T1000 (cell line): ENCODE results near the gene LASP1.

Source experiments
- DNase-seq: peaks from one replicate; lab custom pipeline; 2025; ENCODE audit warnings: mixed read lengths; lab: John Stamatoyannopoulos, UW

Gene LASP1

DNA sequence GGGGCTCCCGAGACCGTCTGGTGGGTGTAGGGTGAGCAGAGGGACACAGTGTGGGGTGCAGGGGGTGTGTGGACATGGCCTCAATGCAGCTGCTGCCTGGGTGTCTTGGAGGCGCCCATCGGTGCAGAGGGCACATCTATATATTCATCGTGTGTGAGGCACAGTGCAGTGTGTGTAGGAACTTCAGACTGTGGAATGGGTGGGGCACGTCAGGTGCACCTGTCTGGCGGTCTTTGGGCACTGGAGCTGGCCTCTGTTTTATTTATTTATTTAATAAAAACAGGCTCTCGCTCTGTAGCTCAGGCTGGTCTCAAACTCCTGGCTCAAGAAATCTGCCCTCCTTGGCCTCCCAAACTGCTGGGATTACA lies 16.8 kb downstream of the LASP1 start:
- DNase-seq: no peak

GRCh38 chr17:38888842-38889241 lies 19.0 kb downstream of the LASP1 start:
- no peak for DNase-seq

DNA sequence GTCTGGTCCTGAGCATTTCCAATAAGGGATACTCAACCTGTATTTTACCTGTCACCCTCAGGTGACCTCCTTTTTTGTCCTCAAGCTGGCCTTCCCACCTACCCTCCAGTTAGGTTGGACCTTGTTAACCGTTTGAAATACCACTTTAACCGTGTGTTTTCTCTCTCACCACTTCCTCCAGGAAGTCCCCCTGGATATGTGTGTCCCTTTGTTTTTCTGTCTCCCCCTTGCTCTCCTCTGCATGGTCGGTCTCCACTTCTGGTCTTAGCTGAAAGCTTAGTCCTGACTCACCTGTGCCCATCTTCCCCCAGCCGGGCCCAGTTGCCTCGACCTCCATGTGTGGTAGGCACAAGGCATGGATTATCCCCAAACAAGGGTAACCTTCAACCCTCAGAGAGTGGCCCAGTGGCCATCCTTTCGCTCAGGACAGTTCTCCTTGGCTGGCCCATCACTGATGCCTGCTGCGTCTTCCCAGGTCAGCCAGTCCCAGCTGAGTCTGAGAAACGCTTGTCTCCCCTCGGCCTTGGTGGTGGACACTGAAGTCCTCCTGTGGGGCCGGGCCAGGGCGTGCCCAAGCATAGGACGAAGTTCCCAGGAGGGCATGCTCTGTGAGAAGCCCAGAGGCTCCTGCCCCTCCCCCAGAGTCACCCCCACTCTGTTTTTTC lies 20.0 kb downstream of the LASP1 start:
- no peak for DNase-seq

DNA sequence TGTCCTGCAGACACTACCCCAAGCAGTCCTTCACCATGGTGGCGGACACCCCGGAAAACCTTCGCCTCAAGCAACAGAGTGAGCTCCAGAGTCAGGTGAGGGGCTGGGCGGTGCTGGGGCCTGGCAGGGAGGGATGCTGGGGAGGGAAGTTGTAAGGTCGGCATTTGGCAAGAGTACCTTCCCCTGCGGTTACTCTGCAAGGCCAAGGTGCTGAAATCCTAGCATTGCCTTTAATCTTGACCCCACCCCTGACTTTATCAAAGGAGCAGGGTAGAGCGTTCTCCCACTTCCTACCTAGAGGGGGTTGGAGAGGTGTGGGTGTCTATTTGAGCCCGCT lies 20.5 kb downstream of the LASP1 start:
- DNase-seq: no peak

DNA sequence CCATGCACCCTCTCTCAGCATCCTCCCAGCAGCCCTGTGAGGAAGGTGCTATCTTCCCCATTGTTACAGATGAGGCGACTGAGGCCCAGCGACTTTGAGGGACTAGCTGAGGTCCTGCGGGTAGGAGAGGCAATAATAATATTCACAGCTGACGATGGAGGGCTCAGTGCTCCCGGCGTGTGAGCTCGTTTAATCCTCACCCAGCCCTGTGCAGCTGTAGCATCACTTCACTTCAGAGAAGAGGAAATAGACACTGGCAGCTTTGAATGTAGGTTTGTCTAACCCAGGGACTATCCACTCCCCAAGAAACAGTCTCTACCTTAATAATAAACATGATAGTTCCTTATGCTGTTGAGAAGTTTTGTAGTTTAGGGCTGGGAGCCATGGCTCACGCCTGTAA lies 21.6 kb downstream of the LASP1 start:
- no peak for DNase-seq

- no peak for DNase-seq
Observed at GRCh38 chr17:38892083-38892482, 22.2 kb downstream of the LASP1 start.

- no peak for DNase-seq
Observed at GRCh38 chr17:38892620-38893019, 22.8 kb downstream of the LASP1 start.

DNA sequence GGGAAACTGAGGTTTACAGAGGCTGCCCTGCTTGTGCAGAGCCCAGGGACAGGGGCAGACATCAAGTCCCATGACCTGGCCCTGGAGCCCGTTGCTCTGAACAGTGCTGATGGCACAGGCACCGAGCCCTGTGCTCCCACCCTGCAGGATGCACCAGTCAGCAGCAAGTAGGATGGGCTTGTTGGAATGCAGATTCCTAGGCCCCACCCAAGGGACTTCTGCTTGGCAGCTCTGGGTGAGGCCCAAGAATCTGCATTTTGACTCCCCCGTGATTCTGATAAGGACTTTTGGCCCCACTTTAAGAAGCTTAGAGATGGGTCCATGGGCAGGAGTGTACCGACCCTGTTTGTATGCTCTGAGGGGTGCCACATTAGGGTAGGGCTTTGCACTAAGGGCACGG lies 23.3 kb downstream of the LASP1 start:
- DNase-seq: no peak

- no peak for DNase-seq
Observed at GRCh38 chr17:38893607-38894006, 23.7 kb downstream of the LASP1 start.

- DNase-seq: no peak
Observed at GRCh38 chr17:38894276-38894675, 24.4 kb downstream of the LASP1 start.

DNA sequence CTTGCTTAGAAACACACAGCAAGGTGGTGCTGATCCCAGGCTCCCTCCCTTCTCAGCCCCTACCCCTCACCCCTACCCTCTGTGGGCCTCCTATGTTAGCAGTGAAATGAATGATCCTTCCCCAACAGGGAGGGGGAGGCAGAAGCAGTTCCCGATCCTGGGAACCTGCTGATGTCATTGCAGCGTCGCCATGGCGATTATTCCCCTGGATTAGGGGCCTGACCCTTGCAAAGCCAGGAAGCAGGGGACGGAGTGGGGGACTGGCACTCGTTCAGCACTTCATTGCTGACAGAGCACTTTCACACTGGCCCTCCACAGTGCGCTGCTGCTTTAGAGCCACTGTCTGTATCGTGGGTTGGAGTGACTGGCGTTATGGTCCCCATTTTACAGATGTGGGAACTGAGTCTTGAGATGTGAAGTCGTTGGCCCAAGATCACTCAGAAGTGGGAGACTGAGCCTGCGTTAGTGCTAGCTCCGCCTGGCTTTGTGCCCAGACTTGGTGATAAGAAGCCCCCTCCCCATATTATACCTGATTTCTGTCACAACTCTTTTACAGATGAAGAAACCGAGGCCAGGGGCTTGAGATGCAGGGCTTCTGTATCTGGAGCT lies 26.6 kb downstream of the LASP1 start:
- no peak for DNase-seq

DNA sequence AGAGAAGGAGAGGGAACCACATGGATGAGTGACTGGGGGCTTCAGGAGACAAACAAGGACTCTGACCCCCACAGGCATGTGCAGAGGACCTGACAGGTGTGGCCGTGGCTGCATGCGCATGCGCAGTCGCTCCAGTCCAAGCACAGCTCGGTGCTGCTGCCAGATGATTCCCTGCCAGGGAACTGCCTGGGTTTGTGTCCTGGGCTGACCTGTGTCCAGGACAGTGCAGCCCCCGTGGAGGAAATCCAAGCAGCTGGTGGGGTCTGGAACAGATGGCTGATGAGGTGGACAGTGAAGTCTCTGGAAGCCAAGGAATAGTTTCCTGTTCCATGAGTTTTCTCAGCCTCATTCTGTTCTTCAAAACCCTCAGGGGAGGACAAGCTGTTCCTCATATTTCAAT lies 27.3 kb downstream of the LASP1 start:
- no peak for DNase-seq

- no peak for DNase-seq
Observed at GRCh38 chr17:38897671-38898290, 27.9 kb downstream of the LASP1 start.

- no peak for DNase-seq
Observed at GRCh38 chr17:38898291-38898679, 28.4 kb downstream of the LASP1 start.

- DNase-seq: no peak
Observed at GRCh38 chr17:38898812-38899348, 29.0 kb downstream of the LASP1 start.

DNA sequence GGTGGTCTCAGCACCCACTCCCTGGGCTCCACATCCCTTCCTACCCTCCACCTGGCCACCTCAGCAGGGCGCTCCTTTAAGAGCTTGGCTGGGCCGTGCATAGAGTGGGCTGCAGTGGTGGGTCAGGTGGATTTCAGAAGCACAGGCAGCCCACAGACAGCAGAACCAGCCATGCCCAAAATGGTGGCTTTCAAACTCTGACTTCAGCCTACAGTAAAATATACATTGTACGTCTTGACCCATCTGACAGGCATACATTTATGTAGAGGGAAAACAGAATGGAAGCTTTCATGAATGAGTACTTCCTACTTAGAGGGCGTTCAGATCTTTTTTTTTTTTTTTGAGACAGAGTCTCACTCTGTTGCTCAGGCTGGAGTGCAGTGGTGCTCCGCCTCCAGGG lies 29.6 kb downstream of the LASP1 start:
- DNase-seq: no peak

GRCh38 chr17:38900978-38901656 lies 31.3 kb downstream of the LASP1 start:
- peak; percentile 78 for DNase-seq

DNA sequence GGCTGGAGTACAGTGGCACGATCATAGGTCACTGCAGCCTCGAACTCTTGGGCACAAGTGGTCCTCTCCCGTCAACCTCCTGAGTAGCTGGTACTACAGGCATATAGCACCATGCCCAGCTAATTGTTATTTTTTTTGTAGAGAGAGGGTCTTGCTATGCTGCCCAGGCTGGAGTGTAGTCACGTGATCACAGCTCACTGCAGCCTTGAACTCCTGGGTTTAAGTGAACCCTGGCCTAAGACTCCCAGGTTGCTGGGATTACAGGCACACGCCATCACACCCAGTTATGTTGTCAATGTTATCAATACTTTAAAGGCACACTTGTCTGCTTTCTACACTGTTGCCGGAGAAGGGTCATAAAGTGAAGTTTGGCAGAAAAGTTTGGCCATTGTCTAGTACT lies 33.5 kb downstream of the LASP1 start:
- DNase-seq: no peak

DNA sequence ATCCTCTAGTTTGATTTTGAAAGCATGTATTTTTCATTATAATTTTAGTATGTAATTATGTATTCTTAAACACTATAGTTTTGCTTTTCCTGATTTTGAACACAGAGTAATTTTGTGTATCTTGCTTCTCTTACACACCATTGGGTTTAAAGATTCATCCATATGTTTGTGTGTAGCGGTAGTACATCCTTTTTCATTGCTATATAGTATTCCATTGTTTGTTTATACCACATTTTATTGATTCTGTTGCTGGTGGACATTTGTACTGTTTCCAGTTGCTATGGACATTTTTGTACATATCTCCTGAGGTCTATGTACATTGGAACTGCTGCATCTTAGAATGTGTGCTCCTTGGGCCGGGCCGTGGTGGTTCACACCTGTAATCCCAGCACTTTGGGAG lies 35.0 kb downstream of the LASP1 start:
- DNase-seq: no peak

- no peak for DNase-seq
Observed at GRCh38 chr17:38905375-38905774, 35.5 kb downstream of the LASP1 start.

- no peak for DNase-seq
Observed at GRCh38 chr17:38906460-38907228, 36.8 kb downstream of the LASP1 start.
